Measurements from ENCODE around the gene SERPINB8.

The SERPINB8 gene

GRCh38 chr18:64019922-64020756 lies 50.3 kb downstream of the SERPINB8 start:
- DNase-seq, result no peak

GRCh38 chr18:64026350-64026749 lies 56.5 kb downstream of the SERPINB8 start:
- no peak for DNase-seq

GRCh38 chr18:64027931-64028695 lies 58.2 kb downstream of the SERPINB8 start:
- no peak for DNase-seq

- no peak for DNase-seq
Measured at GRCh38 chr18:64029096-64029495, 59.2 kb downstream of the SERPINB8 start.

GRCh38 chr18:64031411-64031810 lies 61.5 kb downstream of the SERPINB8 start:
- no peak for DNase-seq

- peak; percentile 51 for DNase-seq
Measured at GRCh38 chr18:64032312-64032711, 62.4 kb downstream of the SERPINB8 start.

- peak; percentile 65 for DNase-seq
Measured at GRCh38 chr18:64037812-64038414, 68.0 kb downstream of the SERPINB8 start.

Data from retina (tissue), 1 donor.